Effector memory CD8-positive, alpha-beta T cell (primary cell): ENCODE results near the gene SUN2.

Source experiments
- ATAC-seq: fragments of 150-1000 bp; cut with Tn5 transposase; replicated peaks from 2 replicates; pipeline ENCODE4 v1.10.0; 2021; ENCODE audit warnings: mild to moderate bottlenecking, moderate library complexity
- DNase-seq, 3 experiments: peaks; one replicate each; pipeline ENCODE4 v3.0.0; 2021
- H3K27ac Mint-ChIP-seq, 2 donors: one replicate each; pipeline ENCODE4 v1.8.0; 2022; ENCODE audit warnings: mild to moderate bottlenecking in 2 of 2, mixed read lengths in 2 of 2, moderate library complexity in 2 of 2
- H3K27me3 Mint-ChIP-seq, 2 donors: one replicate each; pipeline ENCODE4 v1.8.0; 2022; ENCODE audit warnings: mixed read lengths in 2 of 2
- H3K36me3 Mint-ChIP-seq: one replicate; pipeline ENCODE4 v1.8.0; 2022; ENCODE audit warnings: mild to moderate bottlenecking, moderate library complexity, mixed read lengths; ENCODE audit not compliant: insufficient read depth
- H3K4me1 Mint-ChIP-seq, 2 donors: one replicate each; pipeline ENCODE4 v1.8.0; 2022; ENCODE audit warnings: low read depth in 2 of 2, mixed read lengths in 2 of 2
- H3K4me3 Mint-ChIP-seq, 2 donors: one replicate each; pipeline ENCODE4 v1.8.0; 2022; ENCODE audit warnings: mild to moderate bottlenecking in 2 of 2, mixed read lengths in 2 of 2, moderate library complexity in 2 of 2
- H3K9me3 Mint-ChIP-seq, 2 donors: one replicate each; pipeline ENCODE4 v1.8.0; 2022; ENCODE audit warnings: mixed read lengths in 2 of 2

SUN2 gene

GRCh38 chr22:38772623-38772873, 16.8 kb upstream of the SUN2 start:
- no peaks in the 10 kb centered on the region for H3K27me3 Mint-ChIP-seq
- no peaks in the 10 kb centered on the region for H3K9me3 Mint-ChIP-seq
- peaks cover 11 to 13% of the 10 kb centered on the region in 2 donors for H3K4me1 Mint-ChIP-seq
- H3K36me3 Mint-ChIP-seq = no peaks in the 10 kb centered on the region
- H3K4me3 Mint-ChIP-seq = no peak overlapping the region
- ATAC-seq = no peak
- peak overlapping the region in 1 of 2 donors; percentile 44 for H3K27ac Mint-ChIP-seq
- DNase-seq = no peak

- ATAC-seq = no peak
- peak overlapping the region; percentile 3 to 30 for H3K27ac Mint-ChIP-seq
- H3K4me3 Mint-ChIP-seq = no peak overlapping the region
- peaks cover 14 to 15% of the 10 kb centered on the region in 2 donors for H3K4me1 Mint-ChIP-seq
- no peaks in the 10 kb centered on the region for H3K9me3 Mint-ChIP-seq
- no peaks in the 10 kb centered on the region for H3K36me3 Mint-ChIP-seq
- no peaks in the 10 kb centered on the region for H3K27me3 Mint-ChIP-seq
- DNase-seq = no peak
Observed at GRCh38 chr22:38770257-38770949, 14.6 kb upstream of the SUN2 start.

- Mint-ChIP-seq H3K36me3 (no peaks in the 10 kb centered on the region), H3K4me3 (no peak overlapping the region), H3K27ac (peak overlapping the region in 1 of 2 donors; percentile 73), H3K4me1 (peaks cover 12 to 15% of the 10 kb centered on the region in 2 donors), H3K9me3 (no peaks in the 10 kb centered on the region), H3K27me3 (no peaks in the 10 kb centered on the region)
- ATAC-seq = no peak
- no peak for DNase-seq
Observed at GRCh38 chr22:38768036-38768435, 12.2 kb upstream of the SUN2 start.

- Mint-ChIP-seq H3K36me3 (no peaks in the 10 kb centered on the region), H3K4me3 (no peak overlapping the region), H3K27me3 (no peaks in the 10 kb centered on the region)
Observed at GRCh38 chr22:38767313-38767712, 11.5 kb upstream of the SUN2 start.

DNA sequence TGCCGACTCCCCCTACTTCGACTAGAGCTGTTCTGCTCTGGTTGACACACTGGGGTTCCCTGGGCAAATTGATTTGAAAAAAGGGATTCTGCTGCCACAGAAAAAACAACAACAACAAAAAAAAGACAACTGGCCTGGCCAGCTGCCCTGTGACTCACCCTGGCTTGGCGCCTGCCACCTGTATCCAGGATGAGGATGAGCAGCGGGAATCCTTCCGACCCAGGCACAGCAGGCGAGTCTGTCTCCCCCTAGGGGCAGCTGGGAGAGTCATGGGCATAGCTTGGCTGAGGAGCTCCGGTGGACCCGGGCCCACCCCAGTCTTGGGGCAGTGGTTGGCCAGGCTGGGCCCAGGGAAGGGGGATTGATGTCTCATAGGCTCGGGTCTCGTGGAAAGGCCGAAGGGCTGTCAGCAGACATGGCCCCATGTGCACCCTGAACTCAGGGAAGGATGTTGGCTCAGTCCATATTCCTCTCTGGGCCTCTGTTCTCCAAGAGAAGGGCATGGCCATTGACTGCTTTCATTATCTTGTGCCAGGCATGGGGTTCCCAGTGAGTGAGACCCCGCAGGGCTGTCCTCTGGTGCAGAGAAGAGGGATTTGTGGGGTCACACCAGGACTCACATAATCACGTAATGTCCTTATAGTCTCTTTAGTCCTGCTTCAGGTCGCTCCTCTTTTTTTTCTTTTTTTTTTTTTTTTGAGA, 10.4 kb upstream of the SUN2 start:
- no peak overlapping the region for H3K4me3 Mint-ChIP-seq

More at GRCh38 chr22:38767313-38767712, 11.5 kb upstream of the SUN2 start:
- DNase-seq (no peak), ATAC-seq (no peak)
- Mint-ChIP-seq H3K9me3 (no peaks in the 10 kb centered on the region), H3K4me1 (peaks cover 11 to 15% of the 10 kb centered on the region in 2 donors), H3K27ac (no peak overlapping the region)

DNA sequence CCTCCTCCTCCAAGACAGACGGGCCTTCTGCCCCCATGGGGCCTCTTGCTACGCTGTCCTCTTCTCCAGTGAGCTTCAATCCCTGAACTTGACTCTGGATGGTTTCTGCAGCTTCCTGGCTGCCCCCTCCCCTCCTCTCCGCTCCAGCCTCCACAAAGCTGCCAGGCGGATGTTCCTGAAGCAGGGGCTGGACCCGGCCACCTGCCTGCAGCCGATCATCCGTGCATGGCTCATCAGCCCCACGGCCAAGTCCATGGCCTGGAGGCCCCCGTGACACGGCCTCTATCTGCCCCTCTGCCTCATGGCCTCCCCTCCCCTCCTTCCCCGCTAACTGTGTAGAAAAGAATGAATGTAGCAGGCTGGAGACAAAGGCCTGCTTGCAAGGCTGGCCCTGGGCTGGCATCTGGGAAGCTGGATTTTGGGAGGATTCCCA, 6.8 kb upstream of the SUN2 start:
- Mint-ChIP-seq H3K36me3 (no peaks in the 10 kb centered on the region), H3K27me3 (no peaks in the 10 kb centered on the region), H3K9me3 (no peaks in the 10 kb centered on the region), H3K27ac (no peak overlapping the region), H3K4me1 (peaks cover 19 to 23% of the 10 kb centered on the region in 2 donors), H3K4me3 (no peak overlapping the region)
- ATAC-seq (no peak), DNase-seq (no peak)

More for the DNA sequence above, 10.4 kb upstream of the SUN2 start:
- DNase-seq (peak in 2 of 3 experiments; percentile 27 to 33), ATAC-seq (peak; percentile 75)
- Mint-ChIP-seq H3K36me3 (no peaks in the 10 kb centered on the region), H3K27me3 (no peaks in the 10 kb centered on the region), H3K9me3 (no peaks in the 10 kb centered on the region), H3K4me1 (peaks cover 10 to 13% of the 10 kb centered on the region in 2 donors), H3K27ac (no peak overlapping the region)

- Mint-ChIP-seq H3K27ac (no peak overlapping the region), H3K9me3 (no peaks in the 10 kb centered on the region), H3K36me3 (peaks cover 3% of the 10 kb centered on the region), H3K27me3 (no peaks in the 10 kb centered on the region), H3K4me3 (no peak overlapping the region), H3K4me1 (peaks cover 30 to 33% of the 10 kb centered on the region in 2 donors)
- no peak for DNase-seq
- no peak for ATAC-seq
Observed at GRCh38 chr22:38761202-38762162, 5.7 kb upstream of the SUN2 start.

- no peak for ATAC-seq
- Mint-ChIP-seq H3K4me3 (no peak overlapping the region), H3K27ac (no peak overlapping the region), H3K4me1 (peaks cover 28 to 31% of the 10 kb centered on the region in 2 donors), H3K9me3 (no peaks in the 10 kb centered on the region), H3K36me3 (peaks cover 6% of the 10 kb centered on the region), H3K27me3 (no peaks in the 10 kb centered on the region)
- no peak for DNase-seq
Observed at GRCh38 chr22:38760477-38761201, 4.8 kb upstream of the SUN2 start.

DNA sequence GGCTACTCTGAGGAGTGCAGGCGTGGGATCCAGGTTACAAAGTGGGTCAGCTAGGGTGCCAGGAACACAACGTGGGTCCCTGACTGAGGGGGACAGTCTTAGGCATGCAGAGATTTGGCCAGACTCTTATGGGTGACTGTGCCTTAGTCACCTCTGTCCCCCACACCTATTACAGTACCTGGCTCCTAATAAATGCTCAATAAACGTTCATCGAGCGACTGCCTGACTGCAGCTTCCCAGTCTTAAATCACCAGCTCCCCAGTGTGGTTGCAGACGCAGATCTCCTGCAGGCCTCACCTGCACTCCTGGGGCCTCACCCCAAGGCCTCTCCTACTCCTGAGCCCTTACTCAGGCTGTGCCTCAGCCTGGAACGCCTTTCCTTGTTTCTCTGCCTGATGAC, 3.2 kb upstream of the SUN2 start:
- no peaks in the 10 kb centered on the region for H3K27me3 Mint-ChIP-seq
- H3K36me3 Mint-ChIP-seq = peaks cover 13% of the 10 kb centered on the region
- H3K9me3 Mint-ChIP-seq = no peaks in the 10 kb centered on the region
- no peak for ATAC-seq
- H3K4me3 Mint-ChIP-seq = no peak overlapping the region
- H3K4me1 Mint-ChIP-seq = peaks cover 28 to 37% of the 10 kb centered on the region in 2 donors
- DNase-seq = no peak
- H3K27ac Mint-ChIP-seq = peak overlapping the region in 1 of 2 donors; percentile 72

DNA sequence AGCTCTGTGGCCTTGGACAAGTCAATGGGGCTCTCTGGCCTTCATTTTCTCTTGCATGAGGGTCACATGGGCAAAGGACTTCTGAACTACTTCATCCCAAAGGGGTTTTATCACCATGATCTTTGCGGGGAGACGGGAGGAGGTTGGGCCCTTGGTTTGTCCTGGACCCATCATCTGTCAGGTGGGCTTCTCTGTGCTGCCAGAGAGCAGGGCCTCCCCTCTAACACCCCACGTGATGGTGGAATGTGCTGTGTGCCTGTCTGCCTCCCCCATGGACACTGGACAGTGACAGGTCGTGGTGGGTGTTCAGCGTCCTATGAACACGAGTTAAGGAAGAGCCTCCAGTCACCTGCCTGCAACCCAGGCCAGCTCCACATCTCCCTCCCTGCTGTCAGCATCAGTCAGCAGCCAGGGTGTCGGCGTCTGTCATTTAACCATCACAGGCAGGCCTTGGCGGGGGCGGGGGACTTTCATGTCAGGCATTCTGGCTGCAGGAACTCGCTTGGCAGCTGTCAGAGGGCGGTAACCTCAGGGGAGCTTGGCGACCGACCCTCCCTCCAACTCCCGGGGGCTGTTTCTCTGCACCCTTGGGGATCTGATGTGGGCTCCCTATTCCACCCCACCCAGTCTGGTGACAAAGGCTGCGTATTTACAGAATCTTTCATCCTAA, 2.6 kb upstream of the SUN2 start:
- Mint-ChIP-seq H3K4me1 (peaks cover 33 to 43% of the 10 kb centered on the region in 2 donors), H3K4me3 (peak overlapping the region; percentile 96 to 98), H3K36me3 (peaks cover 18% of the 10 kb centered on the region), H3K27ac (peak overlapping the region in 1 of 2 donors; percentile 72), H3K27me3 (no peaks in the 10 kb centered on the region), H3K9me3 (no peaks in the 10 kb centered on the region)
- no peak for ATAC-seq
- DNase-seq = no peak

- Mint-ChIP-seq H3K4me1 (peaks cover 41 to 51% of the 10 kb centered on the region in 2 donors), H3K9me3 (no peaks in the 10 kb centered on the region), H3K4me3 (peak overlapping the region; percentile 96 to 98), H3K27ac (peak overlapping the region; percentile 79 to 93), H3K36me3 (peaks cover 28% of the 10 kb centered on the region), H3K27me3 (no peaks in the 10 kb centered on the region)
- DNase-seq (no peak), ATAC-seq (no peak)
Observed at GRCh38 chr22:38757464-38757757, 1.6 kb upstream of the SUN2 start.

DNA sequence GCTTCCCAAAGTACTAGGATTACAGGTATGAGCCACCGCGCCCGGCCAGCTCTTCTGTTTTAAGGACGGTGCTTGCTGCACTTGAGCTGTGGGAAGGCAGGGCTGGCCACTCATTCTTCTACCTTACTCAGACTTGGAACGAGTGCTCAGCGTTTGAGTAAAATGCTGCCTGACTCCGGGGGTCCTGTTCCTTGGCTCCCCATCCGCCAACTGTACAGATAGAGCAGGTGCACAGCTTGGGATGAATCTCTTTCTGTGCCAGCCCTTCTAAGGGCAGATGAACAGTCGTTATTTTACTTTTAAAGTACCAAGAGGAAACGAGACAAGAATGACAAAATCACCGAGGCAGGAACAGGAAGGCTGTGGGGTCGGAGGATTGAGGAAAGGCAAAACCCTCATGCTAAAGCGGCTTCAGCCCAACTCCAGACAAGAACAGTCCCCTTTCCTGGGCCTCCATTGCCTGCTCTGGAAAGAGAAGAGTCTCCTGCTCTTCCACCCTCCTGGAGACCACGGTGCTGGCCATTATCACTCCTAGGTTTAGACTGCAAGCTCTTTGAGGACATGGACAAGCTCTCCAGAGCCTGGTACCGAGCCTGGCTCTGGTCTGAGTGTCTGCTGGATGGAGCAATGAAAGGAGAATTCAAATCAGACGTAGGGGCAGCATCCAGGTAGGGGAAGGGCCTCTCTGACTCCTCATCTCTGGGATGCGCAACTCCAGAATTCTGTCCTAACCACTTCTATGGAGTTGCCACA, 1.1 kb upstream of the SUN2 start:
- Mint-ChIP-seq H3K4me3 (peak overlapping the region; percentile 96 to 98), H3K36me3 (peaks cover 34% of the 10 kb centered on the region), H3K27me3 (no peaks in the 10 kb centered on the region), H3K9me3 (no peaks in the 10 kb centered on the region), H3K4me1 (peaks cover 46 to 56% of the 10 kb centered on the region in 2 donors), H3K27ac (peak overlapping the region; percentile 79 to 93)
- DNase-seq (no peak), ATAC-seq (no peak)
